ENCODE measurements around the gene AKAP13. TPM values are rescaled to one million over a fixed set of nuclear protein-coding genes. Genes with fewer than 3 reads are reported as not detected.

Gene AKAP13
- total and polyA plus RNA-seq, 2 of the 8 experiments (the other 6 are each of a cell fraction or from before 2014, with no cell fraction given), result 14.0 to 46.2 TPM

GRCh38 chr15:85550283-85550682, 169.9 kb downstream of the AKAP13 start:
- Histone ChIP-seq H3K79me2 (ENCODE audit: control insufficient read depth in 1 of 2, insufficient read depth in 2 of 2, low read length in 2 of 2) (no peaks in the 10 kb centered on the region), H3K79me1 (ENCODE audit: low read depth, low read length) (0 out of 2 replicates have a peak, but pooled peaks cover 3% of the 10 kb centered on the region), H3K27me3 (replicated peaks in 1 of 4; ENCODE audit: control insufficient read depth in 3 of 4, extremely low read depth in 1 of 4, insufficient read depth in 3 of 4, low read length in 3 of 4) (no peaks in the 10 kb centered on the region), H3K18ac (ENCODE audit: extremely low read depth, low read length) (no peak overlapping the region), H4K91ac (replicated peaks; ENCODE audit: insufficient read length, low read length) (no peak overlapping the region), H4K5ac (ENCODE audit: insufficient read length, low read depth, low read length) (no peak overlapping the region), H2BK12ac (ENCODE audit: low read depth, low read length) (no peak overlapping the region), H2BK20ac (ENCODE audit: low read length) (no peak overlapping the region), H2BK5ac (ENCODE audit: low read depth, low read length) (no peak overlapping the region), H2AFZ (ENCODE audit: low read length) (no peak overlapping the region), H3K4me1 (replicated peaks in 1 of 4; ENCODE audit: control insufficient read depth in 3 of 4, insufficient read depth in 4 of 4, low read length in 3 of 4) (peaks cover 0 to 3% (median 0%) of the 10 kb centered on the region in 4 experiments; a peak in 2 of 7 replicates), H2AK5ac (ENCODE audit: low read depth, low read length) (no peak overlapping the region), H4K20me1 (replicated peaks in 1 of 2; ENCODE audit: control insufficient read depth in 1 of 2, insufficient read depth in 2 of 2, low read length in 2 of 2) (no peaks in the 10 kb centered on the region), H3K36me3 (ENCODE audit: control insufficient read depth in 2 of 4, insufficient read depth in 4 of 4, low read length in 3 of 4) (peaks cover 0 to 9% (median 3%) of the 10 kb centered on the region in 4 experiments; a peak in 3 of 8 replicates), H3K23me2 (ENCODE audit: low read depth, low read length) (no peaks in the 10 kb centered on the region), H2BK15ac (ENCODE audit: low read length) (no peak overlapping the region), H2BK120ac (replicated peaks; ENCODE audit: low read depth, low read length) (no peak overlapping the region), H3K4me2 (ENCODE audit: insufficient read depth in 1 of 2, low read depth in 2 of 2, low read length in 2 of 2) (no peak overlapping the region), H3K56ac (replicated peaks; ENCODE audit: insufficient read length, low read depth, low read length) (no peak overlapping the region), H3K9me3 (ENCODE audit: insufficient read depth in 2 of 2, low read depth in 1 of 2, low read length in 1 of 2) (peaks cover 4 to 5% of the 10 kb centered on the region in 2 experiments; a peak in 3 of 4 replicates), H4K8ac (ENCODE audit: extremely low read depth, insufficient read depth, low read length) (no peak overlapping the region), H3K14ac (ENCODE audit: insufficient read length) (no peak overlapping the region), H3K4ac (replicated peaks; ENCODE audit: insufficient read length, low read depth, low read length) (no peak overlapping the region), H3K9ac (replicated peaks in 1 of 4; ENCODE audit: extremely low read depth in 1 of 4, low read depth in 3 of 4, low read length in 3 of 4) (no peak overlapping the region), H3K4me3 (ENCODE audit: extremely low read depth in 1 of 4, insufficient read depth in 2 of 4, low read depth in 3 of 4, low read length in 4 of 4) (no peak overlapping the region), H3K23ac (ENCODE audit: insufficient read length) (no peak overlapping the region), H3K27ac (ENCODE audit: low read depth, low read length) (no peak overlapping the region)
- CTCF ChIA-PET (ENCODE audit: partially characterized antibody), result no interaction called here
- WGBS, 2 experiments (ENCODE audit: extremely low coverage in 1 of 2, insufficient coverage in 1 of 2, insufficient read length in 1 of 2, insufficient replicate concordance in 2 of 2, low coverage in 1 of 2, low lambda C conversion rate in 2 of 2, missing lambda C conversion rate in 1 of 2), result 63% methylated on average over 2 of the region's 2 CpGs; no CpG with 5 or more reads in 1 of the 2 experiments
- DNase-seq (ENCODE audit: low read depth in 1 of 2, low spot score in 2 of 2) (no peak), FAIRE-seq (no peak)
- POLR2A ChIA-PET (ENCODE audit: partially characterized antibody), result no interaction called here
- TF ChIP-seq TAF1 (IDR thresholded peaks at IDR 0.05; ENCODE audit: low read depth, low read length), result no peak
- TF ChIP-seq KDM1A (IDR thresholded peaks at IDR 0.05; ENCODE audit: borderline replicate concordance, low read length), result no peak
- TF ChIP-seq SUZ12 (IDR thresholded peaks at IDR 0.05; ENCODE audit: low read length), result no peak
- no peak for TF ChIP-seq RFX5 (IDR thresholded peaks at IDR 0.05; ENCODE audit: borderline replicate concordance, low read depth, low read length)
- TF ChIP-seq GTF2F1 (IDR thresholded peaks at IDR 0.05; ENCODE audit: borderline replicate concordance, low read depth, low read length), result no peak
- TF ChIP-seq GABPA (IDR thresholded peaks at IDR 0.05; ENCODE audit: borderline replicate concordance, insufficient read depth, low read length), result no peak
- TF ChIP-seq ZNF274 (IDR thresholded peaks at IDR 0.05; ENCODE audit: borderline replicate concordance, extremely low read depth, low read length), result no peak
- no peak for TF ChIP-seq POLR2A (IDR thresholded peaks at IDR 0.05; ENCODE audit: control extremely low read depth in 1 of 2, low read depth in 2 of 2, low read length in 2 of 2)
- no peak for TF ChIP-seq RAD21 (IDR thresholded peaks at IDR 0.05 in 1 of 2, conservative IDR thresholded peaks at IDR 0.05 in 1 of 2; ENCODE audit: low read depth in 2 of 2, low read length in 2 of 2)
- TF ChIP-seq ATF3 (IDR thresholded peaks at IDR 0.05; ENCODE audit: insufficient read depth, low read depth, low read length), result no peak
- no peak for TF ChIP-seq BRCA1 (IDR thresholded peaks at IDR 0.05; ENCODE audit: low read depth, low read length)
- TF ChIP-seq SP2 (IDR thresholded peaks at IDR 0.05; ENCODE audit: low read length), result no peak
- TF ChIP-seq SRF (IDR thresholded peaks at IDR 0.05; ENCODE audit: low read depth, low read length), result no peak
- TF ChIP-seq SP1 (IDR thresholded peaks at IDR 0.05; ENCODE audit: low read depth, low read length), result no peak
- no peak for TF ChIP-seq ASH2L (IDR thresholded peaks at IDR 0.05; ENCODE audit: low read length)

Data from H1 (cell line).